GM04503 (cell line): ENCODE results near the gene CTDSP1.

Experiments
- DNase-seq: peaks from one replicate; pipeline ENCODE4 v3.0.0-alpha.2; 2012; ENCODE audit warnings: low read depth

Gene CTDSP1

DNA sequence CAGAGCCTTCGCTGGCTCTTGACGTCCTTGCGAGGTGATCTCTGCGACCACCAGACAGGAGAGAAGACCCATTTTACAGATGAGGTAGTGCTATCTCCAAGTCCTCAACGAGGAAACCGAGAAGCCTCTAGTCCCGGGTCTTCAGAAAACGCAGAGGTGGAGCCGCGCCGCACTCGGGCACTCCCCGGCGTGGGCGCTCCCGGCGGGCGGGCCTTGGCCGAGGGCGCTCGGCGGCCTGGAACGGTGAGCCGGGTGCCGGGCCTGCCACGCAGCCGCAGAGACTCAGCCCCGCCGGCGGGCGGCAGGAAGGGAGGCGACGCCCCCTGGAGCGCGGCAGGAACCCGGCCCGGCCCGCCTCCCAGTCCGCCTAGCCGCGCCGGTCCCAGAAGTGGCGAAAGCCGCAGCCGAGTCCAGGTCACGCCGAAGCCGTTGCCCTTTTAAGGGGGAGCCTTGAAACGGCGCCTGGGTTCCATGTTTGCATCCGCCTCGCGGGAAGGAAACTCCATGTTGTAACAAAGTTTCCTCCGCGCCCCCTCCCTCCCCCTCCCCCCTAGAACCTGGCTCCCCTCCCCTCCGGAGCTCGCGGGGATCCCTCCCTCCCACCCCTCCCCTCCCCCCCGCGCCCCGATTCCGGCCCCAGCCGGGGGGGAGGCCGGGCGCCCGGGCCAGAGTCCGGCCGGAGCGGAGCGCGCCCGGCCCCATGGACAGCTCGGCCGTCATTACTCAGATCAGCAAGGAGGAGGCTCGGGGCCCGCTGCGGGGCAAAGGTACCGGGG, at the start of gene CTDSP1:
Gene CTDSP1 (plus strand): TSS at position 478 of the 776 bp plus-strand sequence. CDS start 223 bp downstream, at position 701.
- peak; percentile 81 for DNase-seq

GRCh38 chr2:218354045-218354444, 45.6 kb upstream of the CTDSP1 start:
- DNase-seq, result no peak

GRCh38 chr2:218354850-218355443, 44.7 kb upstream of the CTDSP1 start:
- no peak for DNase-seq

DNA sequence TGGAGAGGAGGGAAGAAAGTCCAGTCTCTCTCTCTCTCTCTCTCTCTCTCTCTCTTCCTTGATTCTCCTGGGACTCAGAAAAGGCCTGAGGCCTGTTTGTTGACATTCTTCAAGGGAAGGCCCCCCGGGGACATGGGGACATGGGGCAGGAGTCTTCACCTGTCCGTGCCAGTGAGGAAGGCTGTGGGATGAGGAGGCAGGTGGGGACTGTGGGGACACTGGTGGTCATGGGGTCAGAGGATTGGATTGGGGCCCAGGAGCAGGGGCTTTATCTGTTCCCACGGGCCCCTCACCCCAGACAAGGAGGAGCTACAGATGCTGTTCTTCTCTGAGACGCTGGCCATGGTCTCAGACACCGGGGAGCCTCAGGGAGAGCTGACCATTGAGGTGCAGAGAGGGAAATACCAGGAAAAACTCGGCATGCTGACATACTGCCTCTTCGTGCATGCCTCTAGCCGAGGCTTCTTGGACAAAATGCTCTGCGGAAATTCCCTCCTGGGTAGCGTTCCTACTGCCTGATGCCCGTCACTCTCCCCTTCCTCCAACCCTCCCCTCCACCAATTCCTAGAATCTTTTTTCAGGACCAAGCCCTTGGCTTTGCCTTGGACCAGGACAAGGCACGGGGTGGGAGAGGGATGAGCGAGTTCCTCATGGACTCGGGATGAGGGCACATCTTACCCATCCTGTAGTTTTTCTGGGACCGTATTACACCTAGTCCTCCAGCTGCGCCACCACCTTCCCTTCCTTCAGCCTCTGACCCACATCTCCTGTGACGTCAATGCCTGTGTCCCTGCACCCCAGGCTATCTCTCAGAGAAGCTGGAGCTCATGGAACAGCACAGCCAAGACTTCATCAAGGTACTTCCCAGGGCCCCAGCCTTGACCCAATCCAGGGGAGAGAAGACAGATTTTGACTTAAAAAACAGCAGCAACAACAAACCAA, 42.2 kb upstream of the CTDSP1 start:
- no peak for DNase-seq

GRCh38 chr2:218360453-218360852, 39.2 kb upstream of the CTDSP1 start:
- no peak for DNase-seq

DNA sequence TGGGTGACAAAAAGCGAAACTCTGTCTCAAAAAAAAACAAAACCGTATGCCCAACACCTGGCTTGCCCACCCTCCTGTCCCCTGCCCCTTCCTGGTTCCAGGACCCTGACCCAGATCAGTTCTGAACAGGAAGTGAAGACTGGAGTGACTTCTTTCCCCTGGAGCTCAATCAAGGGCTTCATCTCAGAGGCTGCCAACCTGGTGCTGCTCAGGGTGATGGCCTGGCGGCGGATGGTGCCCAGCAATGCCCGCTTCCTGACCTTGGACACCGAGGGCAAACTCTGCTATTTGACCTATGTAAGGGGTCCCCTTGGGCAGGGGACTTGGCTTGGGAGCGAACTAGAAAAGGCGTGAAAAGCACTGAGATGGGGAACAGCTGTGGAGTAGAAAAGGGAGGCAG, 37.1 kb upstream of the CTDSP1 start:
- no peak for DNase-seq

DNA sequence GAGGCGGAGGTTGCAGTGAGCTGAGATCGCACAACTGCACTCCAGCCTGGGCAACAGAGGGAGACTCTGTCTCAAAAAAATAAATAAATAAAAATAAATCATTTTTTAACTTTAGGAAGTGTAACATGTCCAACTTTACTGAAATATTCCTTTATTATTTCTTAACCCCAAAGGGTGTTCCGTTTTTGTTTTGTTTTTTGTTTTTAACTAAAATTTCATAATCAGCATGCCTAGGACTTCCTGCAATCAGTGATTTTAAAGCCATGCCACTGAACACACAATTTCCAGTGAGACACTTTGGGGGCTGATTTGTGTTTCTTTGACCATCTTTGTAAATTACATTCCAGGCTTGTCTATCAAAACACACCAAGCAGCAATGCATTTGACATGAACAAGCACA, 35.9 kb upstream of the CTDSP1 start:
- no peak for DNase-seq

DNA sequence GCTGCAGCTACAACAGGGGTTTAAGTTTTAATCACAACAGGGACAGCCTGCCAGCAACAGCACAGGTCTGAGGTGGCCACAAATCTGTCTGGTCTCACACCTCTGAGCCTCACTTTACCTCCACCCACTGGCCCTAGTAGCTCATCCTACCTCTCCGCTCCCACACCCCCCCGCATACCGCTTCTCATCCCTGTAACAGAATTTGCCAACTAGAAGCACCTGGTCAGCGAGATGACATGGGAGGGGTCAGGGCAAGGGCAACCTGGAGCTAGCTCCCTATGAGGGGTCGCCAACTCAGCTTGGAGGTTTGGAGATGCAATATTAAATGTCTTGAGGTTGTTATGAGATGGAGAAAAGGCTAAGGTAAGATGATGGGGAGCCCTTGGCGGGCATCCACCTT, 35.5 kb upstream of the CTDSP1 start:
- no peak for DNase-seq

- DNase-seq, result no peak
Measured at GRCh38 chr2:218366621-218367414, 32.9 kb upstream of the CTDSP1 start.

DNA sequence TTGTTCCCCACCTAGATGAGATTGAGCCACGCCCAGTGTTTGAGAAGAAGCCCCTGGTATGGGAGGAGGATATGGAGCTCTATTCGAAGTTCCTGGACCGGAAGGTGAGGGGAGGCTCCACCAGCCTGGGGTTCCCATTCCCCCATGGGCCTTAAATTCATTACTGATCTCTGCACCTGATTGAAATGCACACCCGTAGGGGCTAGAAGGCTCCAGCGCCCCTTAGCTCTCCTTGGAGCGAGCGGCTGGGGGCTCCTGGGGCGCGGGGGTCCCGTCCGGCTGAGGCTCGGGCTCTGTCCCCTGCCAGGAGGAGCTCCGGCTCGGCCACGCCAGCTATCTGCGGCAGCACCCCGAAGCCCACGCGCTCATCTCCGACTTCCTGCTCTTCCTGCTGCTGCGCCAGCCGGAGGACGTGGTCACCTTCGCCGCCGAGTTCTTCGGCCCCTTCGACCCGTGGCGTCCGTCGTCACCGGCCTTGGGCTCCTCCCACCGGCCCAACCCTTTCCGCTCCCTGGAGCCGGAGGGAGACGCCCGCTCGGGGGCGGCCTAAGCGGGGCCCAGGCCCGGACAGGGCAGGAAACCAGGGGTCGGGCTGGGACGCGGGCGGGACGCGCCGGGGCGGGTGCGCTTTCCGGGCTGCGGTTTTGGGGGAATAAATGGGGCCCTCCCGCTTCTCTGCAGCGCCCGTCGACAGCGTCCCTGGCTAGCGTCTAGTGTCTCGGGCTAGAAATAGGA, 32.1 kb upstream of the CTDSP1 start:
- no peak for DNase-seq

DNA sequence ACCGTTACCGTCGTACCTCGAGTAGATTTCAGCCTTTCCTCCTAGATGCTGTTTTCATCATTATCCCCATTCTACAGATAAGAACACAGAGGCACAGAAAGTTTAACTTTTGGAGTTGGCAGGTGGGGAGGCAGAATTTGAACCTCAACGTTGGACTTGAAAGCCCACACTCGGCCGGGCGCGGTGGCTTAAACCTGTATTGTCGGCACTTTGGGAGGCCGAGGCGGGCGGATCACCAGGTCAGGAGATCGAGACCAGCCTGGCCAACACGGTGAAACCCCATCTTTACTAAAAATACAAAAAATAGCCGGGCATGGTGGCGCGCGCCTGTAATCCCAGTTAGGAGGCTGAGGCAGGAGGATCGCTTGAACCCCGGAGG, 31.5 kb upstream of the CTDSP1 start:
- DNase-seq, result no peak

- no peak for DNase-seq
Measured at GRCh38 chr2:218368621-218369153, 31.0 kb upstream of the CTDSP1 start.

GRCh38 chr2:218369330-218369729, 30.3 kb upstream of the CTDSP1 start:
- no peak for DNase-seq

DNA sequence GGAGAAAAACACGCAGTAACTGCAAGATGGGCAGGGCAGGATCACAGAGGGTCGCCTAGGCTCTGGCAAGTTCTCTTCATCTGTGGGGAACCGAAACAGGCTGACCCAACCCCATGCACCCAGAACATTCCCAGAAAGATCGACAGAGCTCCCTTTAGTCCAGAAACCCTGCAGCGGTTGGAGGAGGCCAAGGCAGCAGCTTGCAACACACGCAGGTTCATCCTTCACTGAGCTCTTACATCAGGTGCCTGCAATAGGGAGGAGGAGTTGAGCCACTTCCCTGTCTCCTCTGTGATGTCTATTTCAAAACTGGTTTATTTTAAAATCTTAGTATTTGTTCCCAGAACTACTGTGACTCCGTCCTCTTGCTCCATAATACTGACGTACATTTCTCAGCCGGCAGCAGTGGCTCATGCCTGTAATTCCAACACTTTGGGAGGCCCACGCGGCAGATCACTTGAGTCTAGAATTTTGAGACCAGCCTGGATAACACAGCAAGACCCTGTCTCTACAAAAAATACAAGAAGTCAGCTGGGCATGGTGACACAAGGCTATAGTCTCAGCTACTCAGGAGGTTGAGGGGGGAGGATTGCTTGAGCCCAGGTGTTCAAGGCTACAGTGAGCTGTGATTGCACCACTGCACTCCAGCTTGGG, 29.1 kb upstream of the CTDSP1 start:
- DNase-seq, result peak; percentile 25

- no peak for DNase-seq
Measured at GRCh38 chr2:218371983-218372350, 27.7 kb upstream of the CTDSP1 start.

DNA sequence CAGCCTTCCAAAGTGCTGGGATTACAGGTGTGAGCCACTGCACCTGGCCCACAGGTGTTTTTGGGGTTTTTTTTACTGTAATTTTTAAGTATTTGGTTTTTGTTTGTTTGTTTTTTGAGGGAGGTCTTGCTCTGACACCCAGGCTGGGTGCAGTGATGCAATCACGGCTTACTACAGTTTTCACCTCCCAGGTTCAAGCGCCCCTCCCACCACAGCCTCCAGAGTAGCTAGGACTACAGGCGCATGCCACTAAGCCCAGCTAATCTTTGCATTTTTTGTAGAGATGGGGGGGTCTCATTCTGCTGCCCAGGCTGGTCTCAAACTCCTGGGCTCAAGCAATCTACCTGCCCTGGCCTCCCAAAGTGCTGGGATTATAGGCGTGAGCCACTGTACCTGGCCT, 24.9 kb upstream of the CTDSP1 start:
- no peak for DNase-seq

DNA sequence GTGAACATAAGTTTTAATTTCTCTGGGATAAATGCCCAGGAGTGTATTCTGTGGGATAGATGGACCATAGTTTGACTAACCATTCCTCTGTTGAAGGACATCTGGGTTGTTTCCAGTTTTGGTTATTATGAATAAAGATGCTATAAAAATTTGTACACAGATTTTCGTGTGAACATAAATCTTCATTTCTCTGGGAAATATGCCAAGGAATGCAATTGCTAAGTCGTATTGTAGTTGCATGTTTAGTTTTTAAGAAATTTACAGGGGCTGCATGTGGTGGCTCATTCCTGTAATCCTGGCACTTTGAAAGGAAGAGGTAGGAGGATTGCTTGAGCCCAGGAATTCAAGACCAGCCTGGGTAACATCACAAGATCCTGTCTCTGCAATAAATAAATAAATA, 24.5 kb upstream of the CTDSP1 start:
- peak; percentile 74 for DNase-seq

- DNase-seq, result no peak
Measured at GRCh38 chr2:218378053-218378452, 21.6 kb upstream of the CTDSP1 start.

DNA sequence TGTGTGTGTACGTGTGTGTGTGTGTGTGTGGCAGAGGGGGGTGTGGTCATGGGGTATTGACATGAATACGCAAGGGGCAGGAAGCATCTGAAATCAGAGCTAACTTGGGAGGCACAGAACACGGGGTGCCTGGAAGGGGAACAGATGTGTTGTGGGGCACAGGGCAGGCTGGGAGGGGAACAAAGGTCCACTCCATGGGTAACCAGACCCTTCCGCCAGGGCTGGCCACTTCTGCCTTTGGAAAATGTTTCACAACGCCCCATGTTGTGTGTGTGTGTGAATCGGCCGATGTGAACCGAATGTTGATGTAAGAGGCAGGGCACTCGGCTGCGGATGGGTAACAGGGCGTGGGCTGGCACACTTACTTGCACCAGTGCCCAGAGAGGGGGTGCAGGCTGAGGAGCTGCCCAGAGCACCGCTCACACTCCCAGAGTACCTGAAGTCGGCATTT, 17.7 kb upstream of the CTDSP1 start, which contains the start of gene SLC11A1:
Gene SLC11A1 (plus strand): TSS at position 358 of the 451 bp plus-strand sequence. CDS start 96 bp downstream, outside the sequence.
- DNase-seq, result no peak

GRCh38 chr2:218382785-218383184, 16.9 kb upstream of the CTDSP1 start:
- no peak for DNase-seq
